GM12878 (cell line): ENCODE data around the gene MAPKBP1. TPM values are rescaled to one million over a fixed set of nuclear protein-coding genes. Genes with fewer than 3 reads are reported as not detected.

Experiments used
- ATAC-seq: fragments of 200-7000 bp; cut with Tn5 transposase; 3 replicates; pipeline ENCODE4 v1.9.1; 2020; ENCODE audit warnings: mild to moderate bottlenecking, moderate library complexity
- BruUV-seq: library from RNA; stranded (reverse); fragments of 400-500 nt; replicated peaks from 2 replicates; lab custom pipeline; 2021; lab: Mats Ljungman, UMichigan
- CTCF ChIA-PET: fragments of 300-600 bp; sonication (Branson Sonifier 250); formaldehyde crosslinking; extraction: SDS; loops from one replicate; lab custom pipeline; 2021; ENCODE audit warnings: inconsistent platforms; lab: Yijun Ruan, JAX
- POLR2A ChIA-PET: fragments of 350-600 bp; formaldehyde crosslinking; extraction: SDS; loops from one replicate; lab custom pipeline; 2021; ENCODE audit warnings: inconsistent platforms; lab: Charles Lee
- RAD21 ChIA-PET: fragments of 300-600 bp; sonication (Branson Sonifier 250); formaldehyde crosslinking; loops from one replicate; lab custom pipeline; 2023; ENCODE audit warnings: antibody characterized with exemption; ENCODE audit not compliant: unreplicated experiment; lab: Charles Lee
- SMC1A ChIA-PET: fragments of 300-600 bp; sonication (Branson Sonifier 250); formaldehyde crosslinking; loops from one replicate; lab custom pipeline; 2023; ENCODE audit not compliant: unreplicated experiment, uncharacterized antibody; lab: Charles Lee
- DNase-seq: peaks from one replicate; pipeline ENCODE4 v3.0.0-alpha.2; 2011; ENCODE audit warnings: low read depth, low spot score
- FAIRE-seq: peaks from 3 replicates; lab custom pipeline; 2011; peaks lifted over from hg19 to GRCh38; lab: Jason Lieb, UNC
- H2AFZ ChIP-seq: 2 replicates; pipeline ENCODE4 v1.6.0; 2011; ENCODE audit warnings: low read depth, low read length, control low read depth; ENCODE audit not compliant: control insufficient read depth
- H3K27ac ChIP-seq: 2 replicates; pipeline ENCODE4 v1.5.1; 2011; ENCODE audit warnings: control low read depth; ENCODE audit not compliant: control insufficient read depth, insufficient read depth
- H3K27me3 ChIP-seq, 2 experiments: replicated peaks in 1 of 2; 2 replicates each; pipeline versions ENCODE4 v1.6.0 to v1.6.1; 2011; ENCODE audit warnings: low read length in 1 of 2; ENCODE audit not compliant: control insufficient read depth in 2 of 2, insufficient read depth in 2 of 2
- H3K36me3 ChIP-seq, 2 experiments: 2 replicates each; pipeline ENCODE4 v1.5.1; 2011; ENCODE audit warnings: low read length in 1 of 2; ENCODE audit not compliant: control insufficient read depth in 2 of 2, insufficient read depth in 2 of 2
- H3K4me1 ChIP-seq: 2 replicates; pipeline ENCODE4 v1.6.1; 2011; ENCODE audit warnings: mild to moderate bottlenecking, low read length, moderate library complexity, mixed read lengths; ENCODE audit not compliant: control insufficient read depth, insufficient read depth
- H3K4me2 ChIP-seq: 2 replicates; pipeline ENCODE4 v1.6.0; 2011; ENCODE audit warnings: control low read depth; ENCODE audit not compliant: control insufficient read depth, insufficient read depth
- H3K4me3 ChIP-seq: fragments of 200-600 bp; sonication (generic); 2 replicates; pipeline ENCODE4 v1.5.1; 2016
- H3K79me2 ChIP-seq: 2 replicates; pipeline ENCODE4 v1.6.0; 2011; ENCODE audit warnings: low read length; ENCODE audit not compliant: control insufficient read depth, insufficient read depth
- H3K9ac ChIP-seq: 2 replicates; pipeline ENCODE4 v1.8.0; 2011; ENCODE audit warnings: low read length, control low read depth, mixed read lengths; ENCODE audit not compliant: control insufficient read depth, insufficient read depth
- H3K9me3 ChIP-seq: replicated peaks from 3 replicates; pipeline ENCODE4 v1.5.1; 2011; ENCODE audit warnings: mild to moderate bottlenecking, low read length; ENCODE audit not compliant: control insufficient read depth, insufficient read depth
- H4K20me1 ChIP-seq: 2 replicates; pipeline ENCODE4 v1.6.0; 2011; ENCODE audit not compliant: control insufficient read depth, insufficient read depth
- CBX3 ChIP-seq: fragments of 200-600 bp; sonication (generic); IDR thresholded peaks from 2 replicates; pipeline ENCODE4 v1.6.1; 2016; ENCODE audit warnings: low read depth, borderline replicate concordance
- FOS ChIP-seq: IDR thresholded peaks from 3 replicates; pipeline ENCODE4 v1.6.1; 2011; ENCODE audit warnings: borderline replicate concordance; ENCODE audit not compliant: insufficient read length; ENCODE audit errors: extremely low read depth
- MEF2B ChIP-seq: fragments of 450-650 bp; IDR thresholded peaks from 2 replicates; pipeline ENCODE4 v1.6.1; 2018; ENCODE audit warnings: mild to moderate bottlenecking, moderate library complexity; ENCODE audit not compliant: partially characterized antibody, poor library complexity, severe bottlenecking
- MXI1 ChIP-seq: fragments of 150-350 bp; IDR thresholded peaks from 2 replicates; pipeline ENCODE4 v1.6.1; 2011; ENCODE audit warnings: low read depth, mild to moderate bottlenecking, inconsistent platforms, low read length, improper control_type of control experiment
- NR2C2 ChIP-seq: IDR thresholded peaks from 2 replicates; pipeline ENCODE4 v1.6.1; 2011; ENCODE audit warnings: borderline replicate concordance, low read depth; ENCODE audit not compliant: control insufficient read depth, insufficient read length
- SRF ChIP-seq, 2 experiments: IDR thresholded peaks; 2 replicates each; pipeline ENCODE4 v1.6.1; 2011; ENCODE audit warnings: low read depth in 2 of 2, low read length in 2 of 2, mild to moderate bottlenecking in 1 of 2, moderate library complexity in 1 of 2
- ZBTB4 ChIP-seq: fragments of 450-650 bp; formaldehyde crosslinking; IDR thresholded peaks from 2 replicates; pipeline ENCODE4 v1.4.0; 2022; ENCODE audit warnings: mild to moderate bottlenecking, moderate library complexity
- WGBS: methylation state at CpG from one replicate; pipeline ENCODE4 v1.1.6; 2016; ENCODE audit warnings: low lambda C conversion rate; ENCODE audit not compliant: insufficient replicate concordance, insufficient coverage; ENCODE audit errors: missing lambda C conversion rate; 5-methylcytosine and 5-hydroxymethylcytosine counted together
- in situ Hi-C: fragments of 300-500 bp; cut with MboI; formaldehyde crosslinking; loops from 9 replicates; pipeline ENCODE4 v1.14.3; 2018; ENCODE audit warnings: mixed read lengths
- intact Hi-C: fragments of 100-400 bp; cut with micrococcal nuclease; formaldehyde crosslinking; loops from one replicate; pipeline ENCODE4 v1.14.2; 2022; ENCODE audit not compliant: unreplicated experiment
- polyA plus RNA-seq, 11 experiments: library from polyadenylated mRNA; depleted of rRNA in 4 of 11; unstranded in 6 of 11; stranded (reverse) in 5 of 11; fragments of >200 nt; fragmentation: Nextera tagmentation in 4 of 11; fragmentation: Illumina TruSeq in 1 of 11; extraction: Ambion mirVana in 4 of 11; extraction: Trizol in 1 of 11; gene quantifications; 1 replicate in 1 of 11; 2 replicates in 10 of 11; pipeline versions ENCODE4 v1.2.1 to v1.2.3, GENCODE V29; 2011 to 2016; ENCODE audit warnings: inconsistent platforms in 2 of 11, missing spikeins in 2 of 11, low read depth in 1 of 11
- total RNA-seq, 4 experiments: library from RNA; depleted of rRNA in 3 of 4; stranded (reverse); fragments of >200 nt in 3 of 4; fragmentation: Illumina TruSeq in 1 of 4; extraction: Trizol in 1 of 4; gene quantifications; 2 replicates each; pipeline versions ENCODE4 v1.2.1 to v1.2.3, GENCODE V29; 2013 to 2021

The MAPKBP1 gene
- total and polyA plus RNA-seq, 10 of the 15 experiments (the other 5 are each of a cell fraction or from before 2014, with no cell fraction given) = 0.44 to 19.0 (median 7.3) TPM

GRCh38 chr15:41773332-41773728 lies 954 bp upstream of the MAPKBP1 start:
- intact Hi-C loops = loop anchor here (5.0 kb wide), 1 partner anchor 199 kb away; the partner anchor contains the start of gene EHD4
- Histone ChIP-seq H3K27me3 (no peaks in the 10 kb centered on the region), H3K36me3 (peaks cover 0 to 1% of the 10 kb centered on the region in 2 experiments; a peak in 2 of 4 replicates), H3K4me1 (peaks cover 12% of the 10 kb centered on the region), H3K9ac (peak overlapping the region; percentile 64), H3K4me2 (peak overlapping the region; percentile 52), H3K4me3 (peak overlapping the region; percentile 92), H2AFZ (no peak overlapping the region; the same call in 1 of the 2 replicates), H4K20me1 (no peaks in the 10 kb centered on the region), H3K9me3 (no peaks in the 10 kb centered on the region), H3K79me2 (peaks cover 31% of the 10 kb centered on the region), H3K27ac (peak overlapping the region; percentile 77)
- SMC1A ChIA-PET = interaction anchor here (0.6 to 9.6 kb wide), 38 partner anchors 8 to 418 kb away, joined by 3 to 268 read pairs (median 5); partner anchors contain the start of genes EHD4, JMJD7 and MGA
- DNase-seq (no peak), ATAC-seq (no peak), FAIRE-seq (no peak)
- in situ Hi-C loops = loop anchor here (5.0 kb wide), 1 partner anchor 39 kb away; no protein-coding TSS in a partner anchor
- RAD21 ChIA-PET = interaction anchor here (0.6 to 10.2 kb wide), 37 partner anchors 9 to 372 kb away, joined by 3 to 305 read pairs (median 4); partner anchors contain the start of genes EHD4, MGA and NDUFAF1
- BruUV-seq = no TSS peak
- CTCF ChIA-PET = interaction anchor here (0.6 to 11.4 kb wide), 42 partner anchors 9 to 366 kb away, joined by 3 to 365 read pairs (median 6); partner anchors contain the start of genes EHD4, JMJD7 and MGA
- no peak for TF ChIP-seq NR2C2
- peak; percentile 75 for TF ChIP-seq MEF2B
- TF ChIP-seq MXI1 = no peak
- no peak for TF ChIP-seq FOS
- TF ChIP-seq ZBTB4 (CRISPR knock-in tag) = no peak
- TF ChIP-seq SRF (IDR thresholded peaks at IDR 0.05; ENCODE audit: low read depth in 2 of 2, low read length in 2 of 2) = no peak
- TF ChIP-seq CBX3 = no peak
- POLR2A ChIA-PET = interaction anchor here (0.7 to 11.3 kb wide), 9 partner anchors 11 to 280 kb away, joined by 3 to 170 read pairs (median 5); partner anchors contain the start of genes ITPKA and MGA
- WGBS = 0% methylated on average over 5 of the region's 5 CpGs
